GM12878 (cell line): Measurements from ENCODE around the gene TMEM38B. TPM values are rescaled to one million over a fixed set of nuclear protein-coding genes. Genes with fewer than 3 reads are reported as not detected.
"Not testable (repeated sequence)": the region's sequence is repeated elsewhere in the genome, so short reads cannot be mapped to it uniquely, and the experiment has no call there.

Source experiments
- ATAC-seq: fragments of 200-7000 bp; cut with Tn5 transposase; 3 replicates; pipeline ENCODE4 v1.9.1; 2020; ENCODE audit warnings: mild to moderate bottlenecking, moderate library complexity
- BruUV-seq: library from RNA; stranded (reverse); fragments of 400-500 nt; replicated peaks from 2 replicates; lab custom pipeline; 2021; lab: Mats Ljungman, UMichigan
- CTCF ChIA-PET: fragments of 300-600 bp; sonication (Branson Sonifier 250); formaldehyde crosslinking; extraction: SDS; loops from one replicate; lab custom pipeline; 2021; ENCODE audit warnings: inconsistent platforms; lab: Yijun Ruan, JAX
- POLR2A ChIA-PET: fragments of 350-600 bp; formaldehyde crosslinking; extraction: SDS; loops from one replicate; lab custom pipeline; 2021; ENCODE audit warnings: inconsistent platforms; lab: Charles Lee
- RAD21 ChIA-PET: fragments of 300-600 bp; sonication (Branson Sonifier 250); formaldehyde crosslinking; loops from one replicate; lab custom pipeline; 2023; ENCODE audit warnings: antibody characterized with exemption; ENCODE audit not compliant: unreplicated experiment; lab: Charles Lee
- SMC1A ChIA-PET: fragments of 300-600 bp; sonication (Branson Sonifier 250); formaldehyde crosslinking; loops from one replicate; lab custom pipeline; 2023; ENCODE audit not compliant: unreplicated experiment, uncharacterized antibody; lab: Charles Lee
- DNase-seq: peaks from one replicate; pipeline ENCODE4 v3.0.0-alpha.2; 2011; ENCODE audit warnings: low read depth, low spot score
- FAIRE-seq: peaks from 3 replicates; lab custom pipeline; 2011; peaks lifted over from hg19 to GRCh38; lab: Jason Lieb, UNC
- H2AFZ ChIP-seq: 2 replicates; pipeline ENCODE4 v1.6.0; 2011; ENCODE audit warnings: low read depth, low read length, control low read depth; ENCODE audit not compliant: control insufficient read depth
- H3K27ac ChIP-seq: 2 replicates; pipeline ENCODE4 v1.5.1; 2011; ENCODE audit warnings: control low read depth; ENCODE audit not compliant: control insufficient read depth, insufficient read depth
- H3K27me3 ChIP-seq, 2 experiments: replicated peaks in 1 of 2; 2 replicates each; pipeline versions ENCODE4 v1.6.0 to v1.6.1; 2011; ENCODE audit warnings: low read length in 1 of 2; ENCODE audit not compliant: control insufficient read depth in 2 of 2, insufficient read depth in 2 of 2
- H3K36me3 ChIP-seq, 2 experiments: 2 replicates each; pipeline ENCODE4 v1.5.1; 2011; ENCODE audit warnings: low read length in 1 of 2; ENCODE audit not compliant: control insufficient read depth in 2 of 2, insufficient read depth in 2 of 2
- H3K4me1 ChIP-seq: 2 replicates; pipeline ENCODE4 v1.6.1; 2011; ENCODE audit warnings: mild to moderate bottlenecking, low read length, moderate library complexity, mixed read lengths; ENCODE audit not compliant: control insufficient read depth, insufficient read depth
- H3K4me2 ChIP-seq: 2 replicates; pipeline ENCODE4 v1.6.0; 2011; ENCODE audit warnings: control low read depth; ENCODE audit not compliant: control insufficient read depth, insufficient read depth
- H3K4me3 ChIP-seq: fragments of 200-600 bp; sonication (generic); 2 replicates; pipeline ENCODE4 v1.5.1; 2016
- H3K79me2 ChIP-seq: 2 replicates; pipeline ENCODE4 v1.6.0; 2011; ENCODE audit warnings: low read length; ENCODE audit not compliant: control insufficient read depth, insufficient read depth
- H3K9ac ChIP-seq: 2 replicates; pipeline ENCODE4 v1.8.0; 2011; ENCODE audit warnings: low read length, control low read depth, mixed read lengths; ENCODE audit not compliant: control insufficient read depth, insufficient read depth
- H3K9me3 ChIP-seq: replicated peaks from 3 replicates; pipeline ENCODE4 v1.5.1; 2011; ENCODE audit warnings: mild to moderate bottlenecking, low read length; ENCODE audit not compliant: control insufficient read depth, insufficient read depth
- H4K20me1 ChIP-seq: 2 replicates; pipeline ENCODE4 v1.6.0; 2011; ENCODE audit not compliant: control insufficient read depth, insufficient read depth
- WGBS: methylation state at CpG from one replicate; pipeline ENCODE4 v1.1.6; 2016; ENCODE audit warnings: low lambda C conversion rate; ENCODE audit not compliant: insufficient replicate concordance, insufficient coverage; ENCODE audit errors: missing lambda C conversion rate; 5-methylcytosine and 5-hydroxymethylcytosine counted together
- in situ Hi-C: fragments of 300-500 bp; cut with MboI; formaldehyde crosslinking; loops from 9 replicates; pipeline ENCODE4 v1.14.3; 2018; ENCODE audit warnings: mixed read lengths
- intact Hi-C: fragments of 100-400 bp; cut with micrococcal nuclease; formaldehyde crosslinking; loops from one replicate; pipeline ENCODE4 v1.14.2; 2022; ENCODE audit not compliant: unreplicated experiment
- polyA plus RNA-seq, 11 experiments: library from polyadenylated mRNA; depleted of rRNA in 4 of 11; unstranded in 6 of 11; stranded (reverse) in 5 of 11; fragments of >200 nt; fragmentation: Nextera tagmentation in 4 of 11; fragmentation: Illumina TruSeq in 1 of 11; extraction: Ambion mirVana in 4 of 11; extraction: Trizol in 1 of 11; gene quantifications; 1 replicate in 1 of 11; 2 replicates in 10 of 11; pipeline versions ENCODE4 v1.2.1 to v1.2.3, GENCODE V29; 2011 to 2016; ENCODE audit warnings: inconsistent platforms in 2 of 11, missing spikeins in 2 of 11, low read depth in 1 of 11
- total RNA-seq, 4 experiments: library from RNA; depleted of rRNA in 3 of 4; stranded (reverse); fragments of >200 nt in 3 of 4; fragmentation: Illumina TruSeq in 1 of 4; extraction: Trizol in 1 of 4; gene quantifications; 2 replicates each; pipeline versions ENCODE4 v1.2.1 to v1.2.3, GENCODE V29; 2013 to 2021

The TMEM38B gene
- total and polyA plus RNA-seq, 10 of the 15 experiments (the other 5 are each of a cell fraction or from before 2014, with no cell fraction given) = 8.4 to 22.5 (median 12.7) TPM

GRCh38 chr9:105783495-105783872 is 89.1 kb downstream of the TMEM38B start:
- SMC1A ChIA-PET, H3K4me2 ChIP-seq, RAD21 ChIA-PET, H3K4me3 ChIP-seq, H3K9me3 ChIP-seq, in situ Hi-C loops, CTCF ChIA-PET, H3K27me3 ChIP-seq, H3K36me3 ChIP-seq, intact Hi-C loops, DNase-seq, H3K79me2 ChIP-seq, H3K27ac ChIP-seq, POLR2A ChIA-PET, ATAC-seq, BruUV-seq, H4K20me1 ChIP-seq, H3K9ac ChIP-seq, FAIRE-seq, H2AFZ ChIP-seq, H3K4me1 ChIP-seq: not testable (repeated sequence)
- WGBS = 96% methylated on average over 5 of the region's 6 CpGs

GRCh38 chr9:105786796-105787195 is 92.5 kb downstream of the TMEM38B start:
- CTCF ChIA-PET, H3K79me2 ChIP-seq, H2AFZ ChIP-seq, H3K9me3 ChIP-seq, intact Hi-C loops, H3K9ac ChIP-seq, H3K27ac ChIP-seq, FAIRE-seq, POLR2A ChIA-PET, BruUV-seq, H4K20me1 ChIP-seq, ATAC-seq, RAD21 ChIA-PET, H3K4me3 ChIP-seq, H3K4me2 ChIP-seq, H3K36me3 ChIP-seq, in situ Hi-C loops, H3K4me1 ChIP-seq, DNase-seq, H3K27me3 ChIP-seq, SMC1A ChIA-PET: not testable (repeated sequence)
- 49% methylated on average over 2 of the region's 2 CpGs for WGBS
